Glutamatergic neuron (in vitro differentiated cells): Measurements from ENCODE around the gene FANCL. TPM values are rescaled to one million over a fixed set of nuclear protein-coding genes. Genes with fewer than 3 reads are reported as not detected.
"Not testable (repeated sequence)": the region's sequence is repeated elsewhere in the genome, so short reads cannot be mapped to it uniquely, and the experiment has no call there.

Source experiments
- DNase-seq: peaks from one replicate; pipeline ENCODE4 v3.0.0; 2022
- H3K27ac Mint-ChIP-seq: one replicate; pipeline ENCODE4 v1.8.0; 2020; ENCODE audit warnings: mild to moderate bottlenecking, mixed read lengths, inconsistent platforms; ENCODE audit not compliant: unreplicated experiment
- H3K27me3 Mint-ChIP-seq: one replicate; pipeline ENCODE4 v1.8.0; 2020; ENCODE audit warnings: mild to moderate bottlenecking, moderate library complexity, mixed read lengths, inconsistent platforms; ENCODE audit not compliant: unreplicated experiment
- H3K36me3 Mint-ChIP-seq: one replicate; pipeline ENCODE4 v1.8.0; 2020; ENCODE audit warnings: mild to moderate bottlenecking, mixed read lengths, inconsistent platforms; ENCODE audit not compliant: unreplicated experiment
- H3K4me1 Mint-ChIP-seq: one replicate; pipeline ENCODE4 v1.8.0; 2020; ENCODE audit warnings: mild to moderate bottlenecking, low read depth, mixed read lengths, inconsistent platforms; ENCODE audit not compliant: unreplicated experiment
- H3K4me3 Mint-ChIP-seq: one replicate; pipeline ENCODE4 v1.8.0; 2020; ENCODE audit warnings: mild to moderate bottlenecking, mixed read lengths, inconsistent platforms; ENCODE audit not compliant: unreplicated experiment
- H3K9me3 Mint-ChIP-seq: one replicate; pipeline ENCODE4 v1.8.0; 2020; ENCODE audit warnings: mild to moderate bottlenecking, moderate library complexity, mixed read lengths, inconsistent platforms; ENCODE audit not compliant: unreplicated experiment
- CTCF ChIP-seq: fragments of 200-600 bp; sonication (generic); IDR thresholded peaks from one replicate; pipeline ENCODE4 v1.5.0; 2021; ENCODE audit not compliant: partially characterized antibody, unreplicated experiment
- total RNA-seq: library from RNA; stranded (reverse); fragmentation: NEBNext Ultra II Directional; extraction: Animal tissue kit (Norgen Biotek cat#: 25700); gene quantifications from one replicate; pipeline ENCODE4 v1.2.1, GENCODE V29; 2021; ENCODE audit not compliant: unreplicated experiment

Gene FANCL
- total RNA-seq, 1 donor from 2014 or later: 16.5 TPM

GRCh38 chr2:58195662-58196061, 45.5 kb downstream of the FANCL start:
- Mint-ChIP-seq H3K27me3 (no peaks in the 10 kb centered on the region), H3K4me1 (no peaks in the 10 kb centered on the region), H3K36me3 (no peaks in the 10 kb centered on the region), H3K4me3 (no peak overlapping the region), H3K27ac (no peak overlapping the region), H3K9me3 (no peaks in the 10 kb centered on the region)
- no peak for TF ChIP-seq CTCF
- no peak for DNase-seq

GRCh38 chr2:58194458-58194857, 46.7 kb downstream of the FANCL start:
- Mint-ChIP-seq H3K4me3 (no peak overlapping the region), H3K36me3 (no peaks in the 10 kb centered on the region), H3K9me3 (no peaks in the 10 kb centered on the region), H3K27ac (no peak overlapping the region), H3K27me3 (no peaks in the 10 kb centered on the region), H3K4me1 (no peaks in the 10 kb centered on the region)
- no peak for TF ChIP-seq CTCF
- DNase-seq: no peak

- not testable (repeated sequence) for H3K27me3 Mint-ChIP-seq, H3K4me1 Mint-ChIP-seq, DNase-seq, H3K36me3 Mint-ChIP-seq, H3K9me3 Mint-ChIP-seq, H3K4me3 Mint-ChIP-seq, H3K27ac Mint-ChIP-seq
These were observed 54.1 kb downstream of the FANCL start for GRCh38 chr2:58187022-58187421.

GRCh38 chr2:58186501-58186900, 54.6 kb downstream of the FANCL start:
- Mint-ChIP-seq H3K27me3 (no peaks in the 10 kb centered on the region), H3K9me3 (no peaks in the 10 kb centered on the region), H3K27ac (no peak overlapping the region), H3K4me1 (no peaks in the 10 kb centered on the region), H3K36me3 (no peaks in the 10 kb centered on the region), H3K4me3 (no peak overlapping the region)
- DNase-seq: no peak
- TF ChIP-seq CTCF: no peak

- no peaks in the 10 kb centered on the region for H3K4me1 Mint-ChIP-seq
These were observed 58.6 kb downstream of the FANCL start for GRCh38 chr2:58182527-58182926.

More at GRCh38 chr2:58182527-58182926, 58.6 kb downstream of the FANCL start:
- no peaks in the 10 kb centered on the region for H3K36me3 Mint-ChIP-seq
- H3K4me3 Mint-ChIP-seq: no peak overlapping the region
- TF ChIP-seq CTCF: no peak
- H3K27ac Mint-ChIP-seq: no peak overlapping the region
- no peaks in the 10 kb centered on the region for H3K27me3 Mint-ChIP-seq
- no peak for DNase-seq
- no peaks in the 10 kb centered on the region for H3K9me3 Mint-ChIP-seq
